Hepatocyte (in vitro differentiated cells): ENCODE data around the gene UTS2. TPM values are rescaled to one million over a fixed set of nuclear protein-coding genes. Genes with fewer than 3 reads are reported as not detected.

ENCODE experiments used
- DNase-seq: peaks from one replicate; pipeline ENCODE4 v3.0.0-alpha.2; 2016; ENCODE audit warnings: low spot score
- H2AFZ ChIP-seq: fragments of 200-600 bp; sonication (generic); 2 replicates; pipeline ENCODE4 v1.6.0; 2016; ENCODE audit warnings: antibody characterized with exemption, mild to moderate bottlenecking
- H3K27ac ChIP-seq: fragments of 200-600 bp; sonication (generic); 2 replicates; pipeline ENCODE4 v1.5.1; 2016; ENCODE audit warnings: mild to moderate bottlenecking
- H3K27me3 ChIP-seq: fragments of 200-600 bp; sonication (generic); 2 replicates; pipeline ENCODE4 v1.6.1; 2016
- H3K36me3 ChIP-seq: fragments of 200-600 bp; sonication (generic); replicated peaks from 2 replicates; pipeline ENCODE4 v1.5.1; 2016; ENCODE audit warnings: low read depth; ENCODE audit not compliant: insufficient read depth
- H3K4me1 ChIP-seq: fragments of 200-600 bp; sonication (generic); 2 replicates; pipeline ENCODE4 v1.5.1; 2016; ENCODE audit warnings: mild to moderate bottlenecking, moderate library complexity; ENCODE audit not compliant: insufficient read depth
- H3K4me2 ChIP-seq: fragments of 200-600 bp; sonication (generic); 2 replicates; pipeline ENCODE4 v1.6.0; 2016
- H3K4me3 ChIP-seq: fragments of 200-600 bp; sonication (generic); 2 replicates; pipeline ENCODE4 v1.5.1; 2016; ENCODE audit warnings: mild to moderate bottlenecking
- H3K79me2 ChIP-seq: fragments of 200-600 bp; sonication (generic); 2 replicates; pipeline ENCODE4 v1.6.0; 2017; ENCODE audit warnings: mild to moderate bottlenecking
- H3K9me2 ChIP-seq: fragments of 200-600 bp; sonication (generic); replicated peaks from 2 replicates; pipeline ENCODE4 v1.6.0; 2017; ENCODE audit warnings: mild to moderate bottlenecking; ENCODE audit not compliant: insufficient read depth
- H3K9me3 ChIP-seq: fragments of 200-600 bp; sonication (generic); 2 replicates; pipeline ENCODE4 v1.5.1; 2016; ENCODE audit warnings: low read depth, mild to moderate bottlenecking
- H4K20me1 ChIP-seq: fragments of 200-600 bp; sonication (generic); 2 replicates; pipeline ENCODE4 v1.6.0; 2016; ENCODE audit warnings: mild to moderate bottlenecking; ENCODE audit not compliant: insufficient read depth, poor library complexity, severe bottlenecking
- CTCF ChIP-seq: fragments of 200-600 bp; sonication (generic); IDR thresholded peaks from 2 replicates; pipeline ENCODE4 v1.5.1; 2016; ENCODE audit warnings: antibody characterized with exemption, mild to moderate bottlenecking; ENCODE audit not compliant: poor library complexity
- EZH2 ChIP-seq: fragments of 200-600 bp; sonication (generic); IDR thresholded peaks from 2 replicates; pipeline ENCODE4 v1.6.1; 2016; ENCODE audit warnings: antibody characterized with exemption, mild to moderate bottlenecking, borderline replicate concordance
- EZH2phosphoT487 ChIP-seq: fragments of 200-600 bp; sonication (generic); IDR thresholded peaks from one replicate; pipeline ENCODE4 v1.6.1; 2018; ENCODE audit warnings: antibody characterized with exemption, mild to moderate bottlenecking, low read depth, moderate library complexity; ENCODE audit not compliant: unreplicated experiment, severe bottlenecking
- WGBS: methylation state at CpG from one replicate; pipeline ENCODE4 v1.1.6; 2016; ENCODE audit warnings: low lambda C conversion rate; ENCODE audit errors: missing lambda C conversion rate; 5-methylcytosine and 5-hydroxymethylcytosine counted together
- polyA plus RNA-seq: library from polyadenylated mRNA; unstranded; fragments of >200 nt; fragmentation: Nextera tagmentation; extraction: Ambion mirVana; gene quantifications from 2 replicates; pipeline ENCODE4 v1.2.1, GENCODE V29; 2016
- total RNA-seq: library from RNA; depleted of rRNA; stranded (reverse); fragments of >200 nt; gene quantifications from 2 replicates; pipeline ENCODE4 v1.2.3, GENCODE V29; 2014

Gene UTS2
- total and polyA plus RNA-seq, 2 experiments from 2014 or later, result 0.29 TPM; not detected in 1

GRCh38 chr1:7847599-7847998 is 5.3 kb downstream of the UTS2 start:
- peaks cover 12% of the 10 kb centered on the region for H3K27me3 ChIP-seq
- no peaks in the 10 kb centered on the region for H4K20me1 ChIP-seq
- H3K9me2 ChIP-seq, result no peaks in the 10 kb centered on the region
- no peaks in the 10 kb centered on the region for H3K36me3 ChIP-seq
- no peak overlapping the region for H3K27ac ChIP-seq
- no peak for DNase-seq
- H3K79me2 ChIP-seq, result no peaks in the 10 kb centered on the region
- no peak overlapping the region for H3K4me3 ChIP-seq
- TF ChIP-seq CTCF (no peak), EZH2 (no peak), EZH2phosphoT487 (no peak)
- no peaks in the 10 kb centered on the region for H3K9me3 ChIP-seq
- H2AFZ ChIP-seq, result no peak overlapping the region
- no peak overlapping the region for H3K4me2 ChIP-seq
- 66% methylated on average over 4 of the region's 4 CpGs for WGBS
- H3K4me1 ChIP-seq, result peaks cover 5% of the 10 kb centered on the region

DNA sequence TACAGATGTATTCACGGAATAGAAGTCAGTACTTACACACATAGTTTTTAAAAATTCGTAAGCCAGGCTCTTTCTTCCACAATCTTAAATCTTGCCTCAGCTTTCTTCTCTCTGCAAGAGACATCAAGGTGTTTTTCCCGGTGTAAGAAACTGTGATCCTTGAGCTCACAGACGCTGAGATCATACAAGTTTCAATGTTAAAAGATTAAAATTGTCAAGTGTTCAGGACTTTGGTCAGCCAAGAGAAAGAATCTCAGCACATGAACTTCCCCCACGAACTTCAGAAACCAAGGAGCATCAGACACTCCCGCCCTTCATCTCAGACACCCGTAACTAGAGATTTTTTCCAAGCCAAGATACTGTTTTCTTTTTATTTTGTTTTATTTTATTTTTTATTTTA is 6.2 kb downstream of the UTS2 start:
- H3K4me1 ChIP-seq, result no peaks in the 10 kb centered on the region
- H3K27me3 ChIP-seq, result peaks cover 12% of the 10 kb centered on the region
- H3K79me2 ChIP-seq, result no peaks in the 10 kb centered on the region
- TF ChIP-seq CTCF, result no peak
- TF ChIP-seq EZH2, result no peak
- TF ChIP-seq EZH2phosphoT487, result no peak
- no peaks in the 10 kb centered on the region for H3K9me2 ChIP-seq
- no peak overlapping the region for H3K4me3 ChIP-seq
- no peak overlapping the region for H3K4me2 ChIP-seq
- H3K36me3 ChIP-seq, result no peaks in the 10 kb centered on the region
- H4K20me1 ChIP-seq, result no peaks in the 10 kb centered on the region
- H2AFZ ChIP-seq, result no peak overlapping the region
- 88% methylated on average over 7 of the region's 7 CpGs for WGBS
- no peak overlapping the region for H3K27ac ChIP-seq
- DNase-seq, result no peak
- H3K9me3 ChIP-seq, result no peaks in the 10 kb centered on the region

- H3K36me3 ChIP-seq, result no peaks in the 10 kb centered on the region
- no peak overlapping the region for H2AFZ ChIP-seq
- no peaks in the 10 kb centered on the region for H3K9me2 ChIP-seq
- H3K79me2 ChIP-seq, result no peaks in the 10 kb centered on the region
- no peaks in the 10 kb centered on the region for H3K4me1 ChIP-seq
- 86% methylated on average over 2 of the region's 2 CpGs for WGBS
- H3K4me2 ChIP-seq, result no peak overlapping the region
- H4K20me1 ChIP-seq, result no peaks in the 10 kb centered on the region
- no peak for DNase-seq
- H3K9me3 ChIP-seq, result no peaks in the 10 kb centered on the region
- TF ChIP-seq CTCF (no peak), EZH2 (no peak), EZH2phosphoT487 (no peak)
- no peak overlapping the region for H3K4me3 ChIP-seq
- peaks cover 6% of the 10 kb centered on the region for H3K27me3 ChIP-seq
- H3K27ac ChIP-seq, result no peak overlapping the region
These were observed 7.1 kb downstream of the UTS2 start for GRCh38 chr1:7845761-7846160.

GRCh38 chr1:7842517-7842916 is 10.3 kb downstream of the UTS2 start:
- no peak for DNase-seq
- H3K9me2 ChIP-seq, result no peaks in the 10 kb centered on the region
- H3K27ac ChIP-seq, result no peak overlapping the region
- no peak overlapping the region for H2AFZ ChIP-seq
- no peaks in the 10 kb centered on the region for H4K20me1 ChIP-seq
- no peaks in the 10 kb centered on the region for H3K79me2 ChIP-seq
- no peak for TF ChIP-seq EZH2
- no peak for TF ChIP-seq EZH2phosphoT487
- TF ChIP-seq CTCF, result no peak
- H3K4me2 ChIP-seq, result no peak overlapping the region
- H3K4me1 ChIP-seq, result no peaks in the 10 kb centered on the region
- WGBS, result 94% methylated on average over 4 of the region's 4 CpGs
- no peaks in the 10 kb centered on the region for H3K27me3 ChIP-seq
- no peaks in the 10 kb centered on the region for H3K9me3 ChIP-seq
- H3K4me3 ChIP-seq, result no peak overlapping the region
- no peaks in the 10 kb centered on the region for H3K36me3 ChIP-seq
